Measurements from ENCODE around the gene RSRC1. TPM values are rescaled to one million over a fixed set of nuclear protein-coding genes. Genes with fewer than 3 reads are reported as not detected.

Gene RSRC1
- total RNA-seq, 1 experiment from 2014 or later, result 95.2 TPM

GRCh38 chr3:158260392-158260791 is 150.5 kb downstream of the RSRC1 start:
- no peaks in the 10 kb centered on the region; the same call in 1 of the 2 replicates for H3K9me3 ChIP-seq (ENCODE audit: low read length)
- no peak overlapping the region for H3K4me2 ChIP-seq (ENCODE audit: low read depth, low read length, poor library complexity, severe bottlenecking)
- H4K20me1 ChIP-seq (ENCODE audit: insufficient read depth, low read depth, low read length), result no peaks in the 10 kb centered on the region
- H3K9ac ChIP-seq (ENCODE audit: low read length), result no peak overlapping the region
- H3K9me2 ChIP-seq (replicated peaks; ENCODE audit: insufficient read depth, low read length), result no peaks in the 10 kb centered on the region
- H3K4me1 ChIP-seq (ENCODE audit: low read length), result peaks cover 2% of the 10 kb centered on the region; the same call in 1 of the 2 replicates
- no peaks in the 10 kb centered on the region for H3K27me3 ChIP-seq (ENCODE audit: low read length)
- 0 out of 2 replicates have a peak, but pooled peaks cover 9% of the 10 kb centered on the region for H3K36me3 ChIP-seq (ENCODE audit: insufficient read depth, low read length)
- DNase-seq, result no peak
- H3K79me2 ChIP-seq (ENCODE audit: low read length), result peaks cover 89% of the 10 kb centered on the region
- no peak overlapping the region for H2AFZ ChIP-seq (ENCODE audit: low read length)
- H3K27ac ChIP-seq (ENCODE audit: low read length), result no peak overlapping the region
- H3K4me3 ChIP-seq (ENCODE audit: low read length), result no peak overlapping the region

DNA sequence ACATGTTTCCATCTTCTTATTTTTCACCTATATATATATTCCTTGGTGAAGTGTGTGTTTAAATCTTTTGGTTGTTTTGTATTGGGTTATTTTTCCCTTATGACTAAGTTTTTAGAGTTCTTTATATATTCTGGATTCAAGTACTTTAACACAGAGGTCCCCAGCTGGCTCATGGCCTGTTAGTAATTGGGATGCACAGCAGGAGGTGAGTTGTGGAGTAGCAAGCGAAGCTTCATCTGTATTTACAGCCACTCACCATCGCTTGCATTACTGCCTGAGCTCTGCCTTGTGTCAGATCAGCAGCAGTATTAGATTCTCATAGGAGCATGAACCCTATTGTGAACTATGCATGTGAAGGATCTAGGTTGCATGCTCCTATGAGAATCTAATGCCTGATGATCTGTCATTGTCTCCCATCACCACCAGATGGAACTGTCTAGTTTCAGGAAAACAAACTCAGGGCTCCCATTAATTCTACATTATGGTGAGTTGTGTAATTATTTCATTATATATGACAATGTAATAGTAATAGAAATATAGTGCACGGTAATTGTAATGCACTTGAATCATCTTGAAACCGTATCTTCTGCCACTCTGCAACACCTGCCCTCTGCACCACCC is 151.6 kb downstream of the RSRC1 start:
- H3K27me3 ChIP-seq (ENCODE audit: low read length), result no peaks in the 10 kb centered on the region
- H3K9me3 ChIP-seq (ENCODE audit: low read length), result peaks cover 5% of the 10 kb centered on the region
- peaks cover 2% of the 10 kb centered on the region; the same call in 1 of the 2 replicates for H3K4me1 ChIP-seq (ENCODE audit: low read length)
- H3K4me2 ChIP-seq (ENCODE audit: low read depth, low read length, poor library complexity, severe bottlenecking), result no peak overlapping the region
- DNase-seq, result peak; percentile 73
- no peaks in the 10 kb centered on the region for H4K20me1 ChIP-seq (ENCODE audit: insufficient read depth, low read depth, low read length)
- peaks cover 92% of the 10 kb centered on the region for H3K79me2 ChIP-seq (ENCODE audit: low read length)
- peaks cover 10% of the 10 kb centered on the region for H3K36me3 ChIP-seq (ENCODE audit: insufficient read depth, low read length)
- no peaks in the 10 kb centered on the region for H3K9me2 ChIP-seq (replicated peaks; ENCODE audit: insufficient read depth, low read length)
- H3K9ac ChIP-seq (ENCODE audit: low read length), result no peak overlapping the region
- no peak overlapping the region for H3K4me3 ChIP-seq (ENCODE audit: low read length)
- no peak overlapping the region for H3K27ac ChIP-seq (ENCODE audit: low read length)
- no peak overlapping the region for H2AFZ ChIP-seq (ENCODE audit: low read length)

DNA sequence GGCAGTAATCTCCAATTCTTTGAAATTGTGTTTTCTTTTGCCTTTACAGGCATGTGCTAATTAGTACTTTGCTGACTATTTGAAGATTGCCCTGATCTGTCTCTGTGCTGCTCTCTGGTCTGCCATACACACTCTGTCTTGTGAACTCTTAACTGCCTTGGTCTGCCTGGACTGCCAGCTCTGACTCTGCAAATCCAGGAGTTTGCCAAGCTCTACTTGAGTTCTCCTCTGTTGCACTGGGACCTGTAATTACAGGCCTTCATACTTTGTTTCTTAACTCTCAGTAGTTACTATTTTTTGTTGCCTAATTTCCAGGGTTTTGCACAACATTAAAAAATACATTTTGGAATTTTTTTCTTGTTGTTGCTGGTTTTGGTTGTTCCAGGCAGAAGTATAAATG is 155.0 kb downstream of the RSRC1 start:
- Histone ChIP-seq H4K20me1 (ENCODE audit: insufficient read depth, low read depth, low read length) (no peaks in the 10 kb centered on the region), H3K4me2 (ENCODE audit: low read depth, low read length, poor library complexity, severe bottlenecking) (no peak overlapping the region), H3K27ac (ENCODE audit: low read length) (no peak overlapping the region), H3K27me3 (ENCODE audit: low read length) (no peaks in the 10 kb centered on the region), H3K4me1 (ENCODE audit: low read length) (peaks cover 2% of the 10 kb centered on the region; the same call in 1 of the 2 replicates), H3K9me3 (ENCODE audit: low read length) (peaks cover 13% of the 10 kb centered on the region), H3K9me2 (replicated peaks; ENCODE audit: insufficient read depth, low read length) (no peaks in the 10 kb centered on the region), H3K36me3 (ENCODE audit: insufficient read depth, low read length) (peaks cover 18% of the 10 kb centered on the region), H2AFZ (ENCODE audit: low read length) (no peak overlapping the region), H3K79me2 (ENCODE audit: low read length) (peaks cover 88% of the 10 kb centered on the region), H3K4me3 (ENCODE audit: low read length) (no peak overlapping the region), H3K9ac (ENCODE audit: low read length) (no peak overlapping the region)
- no peak for DNase-seq

DNA sequence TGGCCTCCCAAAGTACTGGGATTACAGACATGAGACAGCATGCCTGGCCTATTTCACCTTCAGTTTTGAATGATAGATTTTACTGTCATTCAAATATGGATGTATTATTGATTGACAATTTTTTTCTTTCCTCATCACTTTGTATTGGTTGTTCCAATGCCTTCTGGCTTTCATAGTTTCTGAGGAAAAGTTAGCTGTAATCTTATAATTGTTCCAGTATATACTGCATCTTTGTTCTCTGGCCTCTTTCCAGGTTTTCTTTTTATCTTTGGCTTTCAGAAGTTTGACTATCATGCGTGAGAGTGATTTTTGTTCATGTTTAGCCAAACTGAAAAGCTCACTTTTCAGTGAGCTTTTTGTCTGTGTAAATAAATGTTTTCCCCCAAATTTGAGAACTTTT is 157.1 kb downstream of the RSRC1 start:
- peaks cover 2% of the 10 kb centered on the region; the same call in 1 of the 2 replicates for H3K4me1 ChIP-seq (ENCODE audit: low read length)
- no peak overlapping the region for H3K27ac ChIP-seq (ENCODE audit: low read length)
- no peak overlapping the region for H3K9ac ChIP-seq (ENCODE audit: low read length)
- peaks cover 82% of the 10 kb centered on the region for H3K79me2 ChIP-seq (ENCODE audit: low read length)
- peaks cover 13% of the 10 kb centered on the region for H3K9me3 ChIP-seq (ENCODE audit: low read length)
- H3K27me3 ChIP-seq (ENCODE audit: low read length), result no peaks in the 10 kb centered on the region
- no peak overlapping the region for H3K4me2 ChIP-seq (ENCODE audit: low read depth, low read length, poor library complexity, severe bottlenecking)
- H3K4me3 ChIP-seq (ENCODE audit: low read length), result no peak overlapping the region
- H4K20me1 ChIP-seq (ENCODE audit: insufficient read depth, low read depth, low read length), result no peaks in the 10 kb centered on the region
- H2AFZ ChIP-seq (ENCODE audit: low read length), result no peak overlapping the region
- H3K9me2 ChIP-seq (replicated peaks; ENCODE audit: insufficient read depth, low read length), result no peaks in the 10 kb centered on the region
- H3K36me3 ChIP-seq (ENCODE audit: insufficient read depth, low read length), result peaks cover 23% of the 10 kb centered on the region
- no peak for DNase-seq

- no peak for DNase-seq
- H4K20me1 ChIP-seq (ENCODE audit: insufficient read depth, low read depth, low read length), result no peaks in the 10 kb centered on the region
- H2AFZ ChIP-seq (ENCODE audit: low read length), result no peak overlapping the region
- H3K27ac ChIP-seq (ENCODE audit: low read length), result no peak overlapping the region
- H3K79me2 ChIP-seq (ENCODE audit: low read length), result peaks cover 58% of the 10 kb centered on the region
- H3K4me2 ChIP-seq (ENCODE audit: low read depth, low read length, poor library complexity, severe bottlenecking), result no peak overlapping the region
- no peak overlapping the region for H3K9ac ChIP-seq (ENCODE audit: low read length)
- no peaks in the 10 kb centered on the region for H3K27me3 ChIP-seq (ENCODE audit: low read length)
- peaks cover 16% of the 10 kb centered on the region for H3K36me3 ChIP-seq (ENCODE audit: insufficient read depth, low read length)
- no peak overlapping the region for H3K4me3 ChIP-seq (ENCODE audit: low read length)
- H3K4me1 ChIP-seq (ENCODE audit: low read length), result no peaks in the 10 kb centered on the region
- no peaks in the 10 kb centered on the region for H3K9me2 ChIP-seq (replicated peaks; ENCODE audit: insufficient read depth, low read length)
- peaks cover 13% of the 10 kb centered on the region for H3K9me3 ChIP-seq (ENCODE audit: low read length)
Measured at GRCh38 chr3:158269942-158270341, 160.1 kb downstream of the RSRC1 start.

GRCh38 chr3:158272081-158272480 is 162.2 kb downstream of the RSRC1 start:
- H3K9ac ChIP-seq (ENCODE audit: low read length), result no peak overlapping the region
- no peak overlapping the region for H3K27ac ChIP-seq (ENCODE audit: low read length)
- no peak overlapping the region for H3K4me2 ChIP-seq (ENCODE audit: low read depth, low read length, poor library complexity, severe bottlenecking)
- no peak overlapping the region for H2AFZ ChIP-seq (ENCODE audit: low read length)
- no peak overlapping the region for H3K4me3 ChIP-seq (ENCODE audit: low read length)
- H3K36me3 ChIP-seq (ENCODE audit: insufficient read depth, low read length), result peaks cover 8% of the 10 kb centered on the region
- H4K20me1 ChIP-seq (ENCODE audit: insufficient read depth, low read depth, low read length), result no peaks in the 10 kb centered on the region
- no peaks in the 10 kb centered on the region for H3K9me2 ChIP-seq (replicated peaks; ENCODE audit: insufficient read depth, low read length)
- DNase-seq, result no peak
- H3K79me2 ChIP-seq (ENCODE audit: low read length), result peaks cover 38% of the 10 kb centered on the region
- H3K4me1 ChIP-seq (ENCODE audit: low read length), result no peaks in the 10 kb centered on the region
- no peaks in the 10 kb centered on the region for H3K27me3 ChIP-seq (ENCODE audit: low read length)
- 0 out of 2 replicates have a peak, but pooled peaks cover 3% of the 10 kb centered on the region for H3K9me3 ChIP-seq (ENCODE audit: low read length)

DNA sequence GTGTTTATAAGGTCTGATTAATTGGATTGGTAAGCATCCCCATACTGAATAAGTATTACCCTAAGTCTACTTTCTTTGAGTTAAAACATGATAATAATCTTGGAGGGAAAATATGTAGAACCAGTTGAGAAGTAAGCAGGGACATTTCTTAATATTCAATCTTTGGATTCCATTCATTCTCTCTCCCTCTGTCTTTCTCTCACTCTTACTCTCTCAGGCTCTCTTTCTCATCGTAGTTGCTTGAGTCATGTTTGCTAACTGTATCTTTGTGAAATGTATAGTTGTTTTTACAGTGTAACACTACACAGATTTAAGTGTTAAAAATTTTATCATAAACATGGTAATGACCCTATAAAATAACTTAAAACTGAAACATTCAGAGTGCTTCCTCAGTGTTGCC is 163.8 kb downstream of the RSRC1 start:
- no peak for DNase-seq
- no peak overlapping the region for H3K4me2 ChIP-seq (ENCODE audit: low read depth, low read length, poor library complexity, severe bottlenecking)
- H3K9ac ChIP-seq (ENCODE audit: low read length), result no peak overlapping the region

DNA sequence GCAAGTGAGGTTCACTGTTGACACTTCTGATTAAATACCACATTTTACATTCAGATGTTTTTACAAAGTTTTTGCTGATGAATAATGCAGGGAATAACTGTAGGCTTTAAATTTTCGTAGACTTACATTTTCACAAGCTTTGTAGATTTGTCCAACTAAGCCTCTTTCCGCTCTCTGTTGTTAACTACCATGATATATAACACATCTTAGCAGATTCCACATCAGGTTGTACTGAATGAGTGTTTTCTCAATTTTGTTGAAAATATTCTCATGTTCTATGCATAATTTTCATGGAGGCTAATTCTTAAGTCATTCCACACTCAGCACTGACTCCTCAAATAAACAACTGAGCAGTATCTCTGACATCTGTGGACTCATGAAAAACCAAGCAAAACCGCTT is 168.3 kb downstream of the RSRC1 start:
- DNase-seq, result no peak
- Histone ChIP-seq H3K27me3 (ENCODE audit: low read length) (no peaks in the 10 kb centered on the region), H3K36me3 (ENCODE audit: insufficient read depth, low read length) (peaks cover 10% of the 10 kb centered on the region), H3K4me1 (ENCODE audit: low read length) (no peaks in the 10 kb centered on the region; the same call in 1 of the 2 replicates), H3K4me3 (ENCODE audit: low read length) (no peak overlapping the region), H3K79me2 (ENCODE audit: low read length) (peaks cover 27% of the 10 kb centered on the region), H3K4me2 (ENCODE audit: low read depth, low read length, poor library complexity, severe bottlenecking) (no peak overlapping the region), H3K9ac (ENCODE audit: low read length) (no peak overlapping the region), H2AFZ (ENCODE audit: low read length) (no peak overlapping the region), H3K27ac (ENCODE audit: low read length) (no peak overlapping the region), H4K20me1 (ENCODE audit: insufficient read depth, low read depth, low read length) (no peaks in the 10 kb centered on the region), H3K9me2 (replicated peaks; ENCODE audit: insufficient read depth, low read length) (no peaks in the 10 kb centered on the region), H3K9me3 (ENCODE audit: low read length) (no peaks in the 10 kb centered on the region)

More for the DNA sequence above, 163.8 kb downstream of the RSRC1 start:
- Histone ChIP-seq H2AFZ (ENCODE audit: low read length) (no peak overlapping the region), H3K4me1 (ENCODE audit: low read length) (no peaks in the 10 kb centered on the region), H3K27me3 (ENCODE audit: low read length) (no peaks in the 10 kb centered on the region), H3K4me3 (ENCODE audit: low read length) (no peak overlapping the region), H3K9me3 (ENCODE audit: low read length) (no peaks in the 10 kb centered on the region), H3K27ac (ENCODE audit: low read length) (no peak overlapping the region), H4K20me1 (ENCODE audit: insufficient read depth, low read depth, low read length) (no peaks in the 10 kb centered on the region), H3K79me2 (ENCODE audit: low read length) (peaks cover 23% of the 10 kb centered on the region), H3K9me2 (replicated peaks; ENCODE audit: insufficient read depth, low read length) (no peaks in the 10 kb centered on the region), H3K36me3 (ENCODE audit: insufficient read depth, low read length) (peaks cover 14% of the 10 kb centered on the region)

Measured in Karpas-422 (cell line).